Left colon (tissue), 2 donors: ENCODE results near the gene ARL5C. TPM values are rescaled to one million over a fixed set of nuclear protein-coding genes. Genes with fewer than 3 reads are reported as not detected.
"Not testable (repeated sequence)": the region's sequence is repeated elsewhere in the genome, so short reads cannot be mapped to it uniquely, and the experiment has no call there.

Experiments used
- ATAC-seq: fragments of 200-7000 bp; cut with Tn5 transposase; one replicate; pipeline ENCODE4 v1.9.1; 2020; ENCODE audit warnings: mild to moderate bottlenecking, moderate library complexity
- DNase-seq, 2 donors: peaks; one replicate each; pipeline ENCODE4 v3.0.0-alpha.2; 2020
- intact Hi-C, 2 donors: fragments of 100-400 bp; cut with DNase I in 1 of 2; cut with micrococcal nuclease in 1 of 2; formaldehyde crosslinking; loops; one replicate each; pipeline versions ENCODE4 v1.11.2 to v1.14.0; 2022; cut with DNase I, micrococcal nuclease
- total RNA-seq, 2 donors: library from RNA; stranded (reverse); fragmentation: NEBNext Ultra II Directional; extraction: Animal tissue kit (Norgen Biotek cat#: 25700); gene quantifications; one replicate each; pipeline ENCODE4 v1.2.1, GENCODE V29; 2021
- donor health status: DM: no; HTN: no; CAD: no.
- donor health status: DM: yes; HTN: yes; CAD: no.

Gene ARL5C
- total RNA-seq, 2 donors from 2014 or later: 0.56 TPM; not detected in 1

GRCh38 chr17:39150104-39150634, 15.8 kb downstream of the ARL5C start:
- no peak for DNase-seq
- no peak for ATAC-seq
- intact Hi-C loops: loop anchor here (5.0 to 10.0 kb wide), 3 partner anchors 93 to 168 kb away; no protein-coding TSS in a partner anchor

GRCh38 chr17:39147221-39148185, 18.5 kb downstream of the ARL5C start:
- ATAC-seq (no peak), DNase-seq (no peak)
- intact Hi-C loops: no loop called here

GRCh38 chr17:39146273-39146672, 19.7 kb downstream of the ARL5C start:
- no peak for ATAC-seq
- intact Hi-C loops: no loop called here
- DNase-seq: no peak

GRCh38 chr17:39145143-39145542, 20.8 kb downstream of the ARL5C start:
- intact Hi-C loops: no loop called here
- ATAC-seq: no peak
- DNase-seq: no peak

GRCh38 chr17:39144416-39144840, 21.5 kb downstream of the ARL5C start:
- ATAC-seq: peak; percentile 83
- intact Hi-C loops: no loop called here
- peak; percentile 60 to 84 for DNase-seq

GRCh38 chr17:39143552-39144093, 22.3 kb downstream of the ARL5C start:
- ATAC-seq (no peak), DNase-seq (no peak)
- intact Hi-C loops: no loop called here

GRCh38 chr17:39141915-39142664, 23.9 kb downstream of the ARL5C start:
- intact Hi-C loops: no loop called here
- no peak for ATAC-seq
- DNase-seq: no peak

GRCh38 chr17:39141294-39141693, 24.7 kb downstream of the ARL5C start:
- ATAC-seq (no peak), DNase-seq (no peak)
- intact Hi-C loops: no loop called here

- intact Hi-C loops: no loop called here
- ATAC-seq (no peak), DNase-seq (no peak)
These were observed 26.4 kb downstream of the ARL5C start for GRCh38 chr17:39139561-39139960.

- DNase-seq (no peak), ATAC-seq (no peak)
These were observed 26.8 kb downstream of the ARL5C start for GRCh38 chr17:39139161-39139511.

GRCh38 chr17:39138431-39139160, 27.4 kb downstream of the ARL5C start:
- intact Hi-C loops: no loop called here
- no peak for DNase-seq
- no peak for ATAC-seq

More at GRCh38 chr17:39139161-39139511, 26.8 kb downstream of the ARL5C start:
- intact Hi-C loops: no loop called here

GRCh38 chr17:39134878-39135277, 31.1 kb downstream of the ARL5C start:
- DNase-seq (no peak), ATAC-seq (no peak)
- intact Hi-C loops: no loop called here

GRCh38 chr17:39132192-39132610, 33.8 kb downstream of the ARL5C start:
- DNase-seq (no peak), ATAC-seq (no peak)
- intact Hi-C loops: no loop called here

- no peak for ATAC-seq
- no peak for DNase-seq
- intact Hi-C loops: no loop called here
These were observed 34.3 kb downstream of the ARL5C start for GRCh38 chr17:39131616-39132015.

GRCh38 chr17:39130205-39130604, 35.8 kb downstream of the ARL5C start:
- ATAC-seq (no peak), DNase-seq (no peak)
- intact Hi-C loops: no loop called here

GRCh38 chr17:39129544-39129943, 36.4 kb downstream of the ARL5C start:
- DNase-seq, intact Hi-C loops, ATAC-seq: not testable (repeated sequence)

- intact Hi-C loops: no loop called here
- ATAC-seq (no peak), DNase-seq (no peak)
These were observed 39.5 kb downstream of the ARL5C start for GRCh38 chr17:39126436-39126835.

GRCh38 chr17:39125143-39125875, 40.7 kb downstream of the ARL5C start:
- ATAC-seq: no peak
- DNase-seq: no peak
- intact Hi-C loops: no loop called here
